ENCODE data around the gene P2RY2.

DNA sequence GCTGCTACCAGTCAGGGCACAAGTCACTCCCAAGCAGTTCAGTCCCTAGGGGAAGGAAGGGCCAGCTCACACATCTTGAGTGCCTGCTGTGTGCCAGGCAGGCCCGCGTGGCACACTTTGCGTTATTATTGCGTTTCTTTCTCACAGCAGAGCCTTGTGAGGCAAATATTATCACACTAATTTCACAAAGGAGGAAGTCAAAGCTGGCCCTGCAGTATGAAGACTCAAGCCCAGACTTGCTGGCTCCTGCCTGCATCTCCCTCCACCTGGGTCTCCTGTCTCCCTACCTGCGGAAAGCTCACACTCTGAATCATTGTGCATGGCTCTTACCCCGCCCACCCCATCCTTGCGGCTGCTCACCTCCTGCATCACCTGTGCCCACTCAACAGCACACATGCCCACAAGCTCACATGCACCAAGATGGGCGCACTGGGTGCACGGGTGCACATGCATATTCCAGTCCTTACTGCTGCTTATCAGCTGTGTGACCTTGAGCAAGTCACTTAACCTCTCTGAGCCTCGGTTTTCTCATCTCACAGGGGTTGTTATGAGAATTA lies 31.7 kb upstream of the P2RY2 start:
- TF ChIP-seq, protein P1, sequence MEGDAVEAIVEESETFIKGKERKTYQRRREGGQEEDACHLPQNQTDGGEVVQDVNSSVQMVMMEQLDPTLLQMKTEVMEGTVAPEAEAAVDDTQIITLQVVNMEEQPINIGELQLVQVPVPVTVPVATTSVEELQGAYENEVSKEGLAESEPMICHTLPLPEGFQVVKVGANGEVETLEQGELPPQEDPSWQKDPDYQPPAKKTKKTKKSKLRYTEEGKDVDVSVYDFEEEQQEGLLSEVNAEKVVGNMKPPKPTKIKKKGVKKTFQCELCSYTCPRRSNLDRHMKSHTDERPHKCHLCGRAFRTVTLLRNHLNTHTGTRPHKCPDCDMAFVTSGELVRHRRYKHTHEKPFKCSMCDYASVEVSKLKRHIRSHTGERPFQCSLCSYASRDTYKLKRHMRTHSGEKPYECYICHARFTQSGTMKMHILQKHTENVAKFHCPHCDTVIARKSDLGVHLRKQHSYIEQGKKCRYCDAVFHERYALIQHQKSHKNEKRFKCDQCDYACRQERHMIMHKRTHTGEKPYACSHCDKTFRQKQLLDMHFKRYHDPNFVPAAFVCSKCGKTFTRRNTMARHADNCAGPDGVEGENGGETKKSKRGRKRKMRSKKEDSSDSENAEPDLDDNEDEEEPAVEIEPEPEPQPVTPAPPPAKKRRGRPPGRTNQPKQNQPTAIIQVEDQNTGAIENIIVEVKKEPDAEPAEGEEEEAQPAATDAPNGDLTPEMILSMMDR (IDR thresholded peaks at IDR 0.05) = no peak
- no peak for TF ChIP-seq EZH2 (IDR thresholded peaks at IDR 0.05; ENCODE audit: borderline replicate concordance, insufficient read depth, low read depth, low read length, poor library complexity, severe bottlenecking)

Data from B cell (primary cell).